Right atrium auricular region (tissue), 2 donors: ENCODE results near the gene KAT2A. TPM values are rescaled to one million over a fixed set of nuclear protein-coding genes. Genes with fewer than 3 reads are reported as not detected.

Experiments used
- DNase-seq: peaks from one replicate; pipeline ENCODE4 v3.0.0-alpha.2; 2019; ENCODE audit warnings: low spot score
- H3K27ac ChIP-seq, 2 donors: fragments of 200-600 bp; sonication (generic); 1 replicate in 1 of 2; 2 replicates in 1 of 2; pipeline ENCODE4 v1.5.1; 2016 to 2019
- H3K27me3 ChIP-seq, 2 donors: fragments of 200-600 bp; sonication (generic); one replicate each; pipeline versions ENCODE4 v1.5.1 to v1.6.0; 2017 to 2019
- H3K36me3 ChIP-seq: fragments of 200-600 bp; sonication (generic); one replicate; pipeline ENCODE4 v1.5.1; 2016
- H3K4me1 ChIP-seq, 2 donors: fragments of 200-600 bp; sonication (generic); one replicate each; pipeline versions ENCODE4 v1.5.1 to v1.6.0; 2017 to 2019
- H3K4me3 ChIP-seq, 2 donors: fragments of 200-600 bp; sonication (generic); 1 replicate in 1 of 2; 2 replicates in 1 of 2; pipeline ENCODE4 v1.5.1; 2017 to 2019; ENCODE audit warnings: mild to moderate bottlenecking in 1 of 2, moderate library complexity in 1 of 2
- H3K9me3 ChIP-seq, 2 donors: fragments of 200-600 bp; sonication (generic); one replicate each; pipeline ENCODE4 v1.5.1; 2019
- total RNA-seq, 2 donors: library from RNA; depleted of rRNA; stranded (reverse); fragments of >200 nt; gene quantifications; one replicate each; pipeline ENCODE4 v1.1.0, GENCODE V29; 2016
- TF ChIP-seq, protein P1 (sequence below), 2 donors: fragments of 200-600 bp; sonication (generic); IDR thresholded peaks; one replicate each; pipeline ENCODE4 v1.5.1; 2019; ENCODE audit warnings: antibody characterized with exemption in 2 of 2

Gene KAT2A
- total RNA-seq, 2 donors from 2014 or later, result 11.3 to 11.4 TPM

DNA sequence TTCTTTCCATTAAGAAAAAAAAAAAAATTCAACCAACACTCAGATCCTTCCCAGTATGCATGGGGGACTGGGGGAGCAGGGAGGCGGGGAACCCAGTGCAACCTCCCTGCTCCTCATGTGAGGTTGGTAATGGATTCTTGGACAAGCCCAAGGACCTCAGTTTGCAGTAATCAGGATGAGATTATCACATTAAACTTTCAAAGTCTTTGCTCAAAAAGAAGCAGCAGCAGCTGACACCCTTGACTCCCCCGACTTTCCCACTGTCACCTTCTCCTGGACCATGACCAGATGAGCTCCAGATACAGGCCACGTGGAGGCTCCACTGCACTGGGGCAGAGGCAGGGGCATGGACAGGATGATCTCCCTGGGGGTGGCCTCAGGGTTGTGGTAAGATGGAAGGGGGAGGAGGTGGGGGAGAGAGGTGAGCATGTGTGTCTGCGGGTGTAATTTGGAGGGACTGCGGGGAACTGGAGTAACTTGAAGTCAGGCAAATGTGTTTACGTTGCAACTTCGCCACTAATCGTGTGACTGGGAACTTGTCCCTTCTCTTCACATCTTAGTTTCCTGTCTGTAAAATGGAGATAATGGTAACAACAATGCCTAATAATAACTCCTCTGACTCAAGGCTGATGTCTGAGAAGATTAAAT, 42.6 kb downstream of the KAT2A start:
- Histone ChIP-seq H3K9me3 (no peaks in the 10 kb centered on the region), H3K36me3 (no peaks in the 10 kb centered on the region), H3K27ac (no peak overlapping the region), H3K4me3 (no peak overlapping the region), H3K27me3 (no peaks in the 10 kb centered on the region), H3K4me1 (no peaks in the 10 kb centered on the region)
- no peak for DNase-seq
- TF ChIP-seq, protein P1, sequence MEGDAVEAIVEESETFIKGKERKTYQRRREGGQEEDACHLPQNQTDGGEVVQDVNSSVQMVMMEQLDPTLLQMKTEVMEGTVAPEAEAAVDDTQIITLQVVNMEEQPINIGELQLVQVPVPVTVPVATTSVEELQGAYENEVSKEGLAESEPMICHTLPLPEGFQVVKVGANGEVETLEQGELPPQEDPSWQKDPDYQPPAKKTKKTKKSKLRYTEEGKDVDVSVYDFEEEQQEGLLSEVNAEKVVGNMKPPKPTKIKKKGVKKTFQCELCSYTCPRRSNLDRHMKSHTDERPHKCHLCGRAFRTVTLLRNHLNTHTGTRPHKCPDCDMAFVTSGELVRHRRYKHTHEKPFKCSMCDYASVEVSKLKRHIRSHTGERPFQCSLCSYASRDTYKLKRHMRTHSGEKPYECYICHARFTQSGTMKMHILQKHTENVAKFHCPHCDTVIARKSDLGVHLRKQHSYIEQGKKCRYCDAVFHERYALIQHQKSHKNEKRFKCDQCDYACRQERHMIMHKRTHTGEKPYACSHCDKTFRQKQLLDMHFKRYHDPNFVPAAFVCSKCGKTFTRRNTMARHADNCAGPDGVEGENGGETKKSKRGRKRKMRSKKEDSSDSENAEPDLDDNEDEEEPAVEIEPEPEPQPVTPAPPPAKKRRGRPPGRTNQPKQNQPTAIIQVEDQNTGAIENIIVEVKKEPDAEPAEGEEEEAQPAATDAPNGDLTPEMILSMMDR (IDR thresholded peaks at IDR 0.05), result no peak

DNA sequence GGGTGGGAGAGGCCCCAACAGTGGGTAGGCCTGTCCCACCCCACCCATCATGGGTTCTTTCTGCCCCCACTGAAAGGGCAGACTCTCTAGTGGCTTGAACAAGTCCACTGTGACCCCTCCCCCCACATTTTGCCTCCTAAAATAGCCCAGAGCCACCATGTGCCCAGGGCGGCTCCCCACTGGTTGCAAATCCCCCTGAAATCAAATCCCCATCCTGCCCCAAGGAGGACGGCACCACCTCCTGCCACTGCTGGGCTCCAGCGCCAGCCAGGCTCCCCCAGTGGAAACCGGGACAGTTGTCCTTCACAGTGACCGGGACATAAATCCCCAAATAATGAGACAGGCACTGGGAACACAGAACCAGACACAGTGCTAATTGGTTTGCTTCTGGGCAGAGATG, 43.4 kb downstream of the KAT2A start:
- H3K4me1 ChIP-seq, result peaks cover 0 to 1% of the 10 kb centered on the region in 2 donors
- H3K27me3 ChIP-seq, result peaks cover 0 to under 1% of the 10 kb centered on the region in 2 donors
- H3K4me3 ChIP-seq, result no peak overlapping the region
- no peak for DNase-seq
- TF ChIP-seq, protein P1 (IDR thresholded peaks at IDR 0.05), result no peak
- H3K27ac ChIP-seq, result no peak overlapping the region
- H3K36me3 ChIP-seq, result no peaks in the 10 kb centered on the region
- no peaks in the 10 kb centered on the region for H3K9me3 ChIP-seq

DNA sequence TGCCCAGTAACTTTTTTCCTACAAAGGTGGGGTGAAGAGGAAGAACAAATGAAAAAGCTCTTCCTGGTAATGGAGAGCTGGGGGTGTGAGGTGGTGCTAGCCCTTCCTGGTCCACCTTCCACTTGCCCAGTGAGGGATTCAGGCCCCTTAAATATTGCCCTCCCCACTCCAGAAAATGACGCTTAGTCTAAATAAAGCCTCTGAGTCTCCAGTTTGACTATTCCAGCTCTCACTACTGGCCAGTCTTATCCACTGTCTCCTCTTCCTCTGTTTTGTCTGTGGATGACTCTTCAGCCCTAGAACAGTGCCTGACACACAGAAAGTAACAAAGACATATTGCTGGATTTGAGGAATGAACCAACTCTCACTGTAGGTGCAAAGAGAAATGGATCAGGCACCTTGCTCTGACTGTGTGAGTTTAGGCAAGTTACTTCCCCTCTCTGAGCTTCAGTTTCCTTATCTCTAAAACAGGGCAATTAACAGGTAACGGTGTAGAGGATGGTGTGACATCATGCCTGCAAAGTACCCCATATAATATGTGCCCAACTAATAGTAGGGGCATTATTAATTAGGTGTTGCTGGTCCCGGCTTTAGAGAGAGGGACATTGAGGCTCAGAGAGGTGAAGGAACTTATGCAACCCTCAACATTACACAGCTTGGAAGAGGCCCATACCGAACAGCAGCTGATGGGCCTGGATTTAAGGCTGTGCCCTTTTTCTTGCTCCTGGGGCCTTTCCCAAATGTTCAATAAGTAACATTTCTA, 44.2 kb downstream of the KAT2A start:
- Histone ChIP-seq H3K4me3 (no peak overlapping the region), H3K36me3 (no peaks in the 10 kb centered on the region), H3K9me3 (no peaks in the 10 kb centered on the region), H3K27ac (no peak overlapping the region), H3K4me1 (peaks cover 0 to 9% of the 10 kb centered on the region in 2 donors), H3K27me3 (peaks cover 0 to 5% of the 10 kb centered on the region in 2 donors)
- TF ChIP-seq, protein P1 (IDR thresholded peaks at IDR 0.05), result no peak
- DNase-seq, result no peak

DNA sequence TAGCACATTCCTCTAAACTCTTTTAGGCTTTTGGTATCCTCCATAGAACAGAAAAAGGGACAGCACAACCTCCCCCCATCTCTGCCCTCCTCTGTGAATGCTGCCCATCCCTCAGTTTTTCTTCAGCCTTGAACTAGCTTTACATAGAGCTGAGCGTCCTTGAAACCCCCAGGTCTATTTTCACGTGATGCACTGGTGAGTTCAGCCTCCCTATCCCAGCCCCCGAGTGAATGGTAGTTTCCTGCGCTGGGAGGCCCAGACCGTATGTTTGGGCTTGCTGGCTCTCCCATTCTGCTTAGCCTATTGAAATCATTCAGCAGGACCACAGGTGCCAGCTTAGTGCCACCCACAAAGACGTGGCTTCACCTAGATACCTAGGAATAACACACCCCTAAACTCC, 45.4 kb downstream of the KAT2A start:
- Histone ChIP-seq H3K36me3 (no peaks in the 10 kb centered on the region), H3K27me3 (peaks cover 0 to 12% of the 10 kb centered on the region in 2 donors)

DNA sequence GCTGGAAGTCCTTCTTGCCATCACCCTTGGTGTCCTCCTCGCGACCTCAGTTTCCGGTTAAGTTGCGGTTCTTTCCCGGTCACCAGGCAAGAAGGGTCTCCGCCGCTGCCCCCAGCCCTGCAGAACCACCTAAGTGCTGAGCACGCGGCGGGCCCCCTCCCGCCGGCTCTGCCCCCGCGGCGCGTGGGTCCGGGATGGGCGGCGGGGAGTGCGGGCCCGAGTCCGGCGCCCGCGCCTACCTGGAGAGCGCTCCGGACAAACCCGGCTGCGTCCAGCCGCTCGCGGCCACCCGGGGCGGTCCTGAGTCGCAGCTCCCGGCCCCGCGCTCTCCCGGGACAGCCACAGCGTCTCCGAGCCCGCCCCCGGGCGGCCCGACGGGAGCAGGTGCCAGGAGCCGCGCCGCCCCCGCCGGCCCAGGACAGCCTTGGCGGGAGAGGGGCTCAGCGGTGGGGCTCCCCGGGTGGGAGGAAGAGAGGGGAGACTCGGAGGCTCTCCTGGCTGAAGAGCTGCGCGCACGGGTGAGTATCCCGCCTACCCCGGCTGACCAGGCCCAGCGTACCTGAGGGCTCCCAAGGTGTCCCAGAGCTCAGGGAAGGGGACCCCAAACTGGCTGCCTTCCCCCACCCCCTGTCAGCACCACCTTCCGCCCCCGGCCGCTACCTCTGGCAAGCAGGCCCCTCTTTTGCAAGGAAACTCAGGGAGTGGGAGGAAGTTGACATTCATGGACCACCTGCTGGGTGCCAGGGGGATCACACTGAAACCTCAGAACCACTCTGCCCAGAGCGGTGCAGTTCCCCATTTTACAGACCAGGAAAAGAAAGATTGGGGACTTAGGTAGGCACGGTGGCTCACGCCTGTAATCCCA, 48.6 kb downstream of the KAT2A start:
- peaks cover 0 to 12% of the 10 kb centered on the region in 2 donors for H3K27me3 ChIP-seq
- H3K4me3 ChIP-seq, result peak overlapping the region; percentile 15 to 43
- H3K4me1 ChIP-seq, result peaks cover 0 to 9% of the 10 kb centered on the region in 2 donors
- no peak overlapping the region for H3K27ac ChIP-seq
- TF ChIP-seq, protein P1 (IDR thresholded peaks at IDR 0.05), result no peak
- no peak for DNase-seq
- no peaks in the 10 kb centered on the region for H3K36me3 ChIP-seq
- H3K9me3 ChIP-seq, result no peaks in the 10 kb centered on the region

More for the DNA sequence above, 45.4 kb downstream of the KAT2A start:
- H3K4me1 ChIP-seq, result peaks cover 0 to 9% of the 10 kb centered on the region in 2 donors
- H3K9me3 ChIP-seq, result no peaks in the 10 kb centered on the region
- DNase-seq, result no peak
- TF ChIP-seq, protein P1 (IDR thresholded peaks at IDR 0.05), result no peak
- H3K27ac ChIP-seq, result no peak overlapping the region
- H3K4me3 ChIP-seq, result no peak overlapping the region
